ENCODE data around the gene MRPL43. TPM values are rescaled to one million over a fixed set of nuclear protein-coding genes. Genes with fewer than 3 reads are reported as not detected.

Gene MRPL43
- polyA plus RNA-seq, 1 experiment = 123 TPM

- DNase-seq (ENCODE audit: low read depth) = no peak
- H3K4me3 ChIP-seq (ENCODE audit: low read depth, low read length) = peak overlapping the region; percentile 76
- ChIA-PET CTCF (interaction anchor here (0.8 to 27.0 kb wide), 4 partner anchors 9 to 36 kb away, joined by 3 to 676 read pairs (median 112); partner anchors contain the start of gene KAZALD1), POLR2A (no interaction called here)
- 0 out of 2 replicates have a peak, but pooled peaks cover 2% of the 10 kb centered on the region for H3K27me3 ChIP-seq (ENCODE audit: control insufficient read depth, insufficient read depth, low read length)
- peaks cover 32% of the 10 kb centered on the region for H3K36me3 ChIP-seq (ENCODE audit: control insufficient read depth, insufficient read depth, low read length)
- TF ChIP-seq CTCF (IDR thresholded peaks at IDR 0.05; ENCODE audit: insufficient read depth, low read depth, low read length) = no peak
These were observed 46.0 kb upstream of the MRPL43 start for GRCh38 chr10:101033276-101033675.

GRCh38 chr10:101032637-101033224 lies 45.4 kb upstream of the MRPL43 start:
- DNase-seq (ENCODE audit: low read depth) = peak; percentile 71
- H3K36me3 ChIP-seq (ENCODE audit: control insufficient read depth, insufficient read depth, low read length) = peaks cover 27% of the 10 kb centered on the region
- H3K27me3 ChIP-seq (ENCODE audit: control insufficient read depth, insufficient read depth, low read length) = 0 out of 2 replicates have a peak, but pooled peaks cover 2% of the 10 kb centered on the region
- POLR2A ChIA-PET = interaction anchor here (0.7 kb wide), 1 partner anchor 11 kb away, joined by 3 read pairs; no protein-coding TSS in a partner anchor
- H3K4me3 ChIP-seq (ENCODE audit: low read depth, low read length) = peak overlapping the region; percentile 76
- no peak for TF ChIP-seq CTCF (IDR thresholded peaks at IDR 0.05; ENCODE audit: insufficient read depth, low read depth, low read length)
- CTCF ChIA-PET = interaction anchor here (0.8 to 27.0 kb wide), 7 partner anchors 9 to 36 kb away, joined by 3 to 676 read pairs (median 29); partner anchors contain the start of gene KAZALD1

GRCh38 chr10:101031796-101032636 lies 44.7 kb upstream of the MRPL43 start:
- TF ChIP-seq CTCF (IDR thresholded peaks at IDR 0.05; ENCODE audit: insufficient read depth, low read depth, low read length) = no peak
- Histone ChIP-seq H3K36me3 (ENCODE audit: control insufficient read depth, insufficient read depth, low read length) (peaks cover 20% of the 10 kb centered on the region), H3K4me3 (ENCODE audit: low read depth, low read length) (peak overlapping the region; percentile 76), H3K27me3 (ENCODE audit: control insufficient read depth, insufficient read depth, low read length) (0 out of 2 replicates have a peak, but pooled peaks cover 2% of the 10 kb centered on the region)
- DNase-seq (ENCODE audit: low read depth) = no peak
- ChIA-PET POLR2A (interaction anchor here (0.7 kb wide), 1 partner anchor 12 kb away, joined by 3 read pairs; no protein-coding TSS in a partner anchor), CTCF (interaction anchor here (0.5 to 15.1 kb wide), 10 partner anchors 8 to 1454 kb away, joined by 3 to 194 read pairs (median 10); partner anchors contain the start of genes KAZALD1 and LZTS2)

- DNase-seq (ENCODE audit: low read depth) = peak; percentile 41
- POLR2A ChIA-PET = interaction anchor here (1.1 kb wide), 1 partner anchor 12 kb away, joined by 3 read pairs; no protein-coding TSS in a partner anchor
- CTCF ChIA-PET = interaction anchor here (0.5 to 15.1 kb wide), 10 partner anchors 9 to 1455 kb away, joined by 3 to 194 read pairs (median 12); partner anchors contain the start of genes KAZALD1 and LZTS2
These were observed 44.0 kb upstream of the MRPL43 start, which contains the start of the genes PDZD7 and SFXN3 for GRCh38 chr10:101031128-101031795. TSS of gene PDZD7 (minus strand) at chr10:101031129. CDS start at chr10:101030219, 910 bp downstream. TSS of gene SFXN3 (plus strand) at chr10:101031234. CDS start at chr10:101034695, 3,461 bp downstream.

More at GRCh38 chr10:101031128-101031795, 44.0 kb upstream of the MRPL43 start, which contains the start of the genes PDZD7 and SFXN3:
- Histone ChIP-seq H3K27me3 (ENCODE audit: control insufficient read depth, insufficient read depth, low read length) (0 out of 2 replicates have a peak, but pooled peaks cover 2% of the 10 kb centered on the region), H3K4me3 (ENCODE audit: low read depth, low read length) (peak within 1 kb of the TSS; percentile 76), H3K36me3 (ENCODE audit: control insufficient read depth, insufficient read depth, low read length) (peaks cover 13% of the 10 kb centered on the region)
- TF ChIP-seq CTCF (IDR thresholded peaks at IDR 0.05; ENCODE audit: insufficient read depth, low read depth, low read length) = no peak
